SU-DHL-6 (cell line): ENCODE results near the gene SRGAP3.

ENCODE experiments used
- H2AFZ ChIP-seq: fragments of 200-600 bp; sonication (generic); 2 replicates; pipeline ENCODE4 v1.6.1; 2014; ENCODE audit warnings: low read depth, mild to moderate bottlenecking, moderate library complexity, mixed read lengths, antibody characterized with exemption, low read length; ENCODE audit not compliant: severe bottlenecking
- H3F3A ChIP-seq: fragments of 200-600 bp; shearing (Covaris generic); 2 replicates; pipeline ENCODE4 v1.6.0; 2016; ENCODE audit warnings: antibody characterized with exemption, mild to moderate bottlenecking; ENCODE audit not compliant: insufficient read depth
- H3K27ac ChIP-seq: fragments of 200-600 bp; sonication (generic); 2 replicates; pipeline ENCODE4 v1.5.1; 2016; ENCODE audit warnings: low read depth, mild to moderate bottlenecking, low read length, moderate library complexity, mixed read lengths
- H3K27me3 ChIP-seq: fragments of 200-600 bp; sonication (generic), shearing (Covaris generic); 2 replicates; pipeline ENCODE4 v1.6.0; 2014; ENCODE audit warnings: mild to moderate bottlenecking, low read length
- H3K36me3 ChIP-seq: fragments of 200-600 bp; sonication (generic); 2 replicates; pipeline ENCODE4 v1.6.1; 2014; ENCODE audit warnings: mild to moderate bottlenecking, low read length, mixed read lengths
- H3K4me2 ChIP-seq: fragments of 300-600, 200-600 bp; shearing (Covaris generic), sonication (generic); 2 replicates; pipeline ENCODE4 v1.6.0; 2014; ENCODE audit warnings: low read length, low read depth, mild to moderate bottlenecking; ENCODE audit not compliant: poor library complexity, severe bottlenecking
- H3K4me3 ChIP-seq: fragments of 200-600 bp; sonication (generic); 2 replicates; pipeline ENCODE4 v1.5.1; 2014; ENCODE audit warnings: antibody characterized with exemption, low read length, mild to moderate bottlenecking, mixed read lengths; ENCODE audit not compliant: insufficient read depth, poor library complexity, severe bottlenecking
- H3K79me2 ChIP-seq: fragments of 200-600 bp; sonication (generic); 2 replicates; pipeline ENCODE4 v1.6.1; 2014; ENCODE audit warnings: mild to moderate bottlenecking, low read length, moderate library complexity; ENCODE audit not compliant: insufficient read depth
- H3K9ac ChIP-seq: fragments of 200-600 bp; sonication (generic); 2 replicates; pipeline ENCODE4 v1.7.0; 2014; ENCODE audit warnings: mild to moderate bottlenecking, low read length
- H3K9me2 ChIP-seq: fragments of 200-600 bp; sonication (generic); replicated peaks from 2 replicates; pipeline ENCODE4 v1.6.1; 2014; ENCODE audit warnings: low read length; ENCODE audit not compliant: insufficient read depth
- H3K9me3 ChIP-seq: fragments of 200-600 bp; sonication (generic); 2 replicates; pipeline ENCODE4 v1.6.1; 2014; ENCODE audit warnings: low read length, mixed read lengths; ENCODE audit not compliant: insufficient read depth
- H4K20me1 ChIP-seq: fragments of 200-600 bp; sonication (generic); 2 replicates; pipeline ENCODE4 v1.6.1; 2014; ENCODE audit warnings: low read depth, mild to moderate bottlenecking, antibody characterized with exemption, low read length, moderate library complexity, mixed read lengths
- EZH2phosphoT487 ChIP-seq: fragments of 200-600 bp; sonication (generic), shearing (Covaris generic); conservative IDR thresholded peaks from 2 replicates; pipeline ENCODE4 v1.6.1; 2018; ENCODE audit warnings: mild to moderate bottlenecking, antibody characterized with exemption, low read length, moderate library complexity, mixed read lengths
- TF ChIP-seq, protein P1 (sequence below): fragments of 200-600 bp; sonication (generic); IDR thresholded peaks from one replicate; pipeline ENCODE4 v1.5.1; 2017; ENCODE audit warnings: antibody characterized with exemption, mild to moderate bottlenecking, low read length, moderate library complexity; ENCODE audit not compliant: insufficient read depth, poor library complexity, severe bottlenecking

Gene SRGAP3

DNA sequence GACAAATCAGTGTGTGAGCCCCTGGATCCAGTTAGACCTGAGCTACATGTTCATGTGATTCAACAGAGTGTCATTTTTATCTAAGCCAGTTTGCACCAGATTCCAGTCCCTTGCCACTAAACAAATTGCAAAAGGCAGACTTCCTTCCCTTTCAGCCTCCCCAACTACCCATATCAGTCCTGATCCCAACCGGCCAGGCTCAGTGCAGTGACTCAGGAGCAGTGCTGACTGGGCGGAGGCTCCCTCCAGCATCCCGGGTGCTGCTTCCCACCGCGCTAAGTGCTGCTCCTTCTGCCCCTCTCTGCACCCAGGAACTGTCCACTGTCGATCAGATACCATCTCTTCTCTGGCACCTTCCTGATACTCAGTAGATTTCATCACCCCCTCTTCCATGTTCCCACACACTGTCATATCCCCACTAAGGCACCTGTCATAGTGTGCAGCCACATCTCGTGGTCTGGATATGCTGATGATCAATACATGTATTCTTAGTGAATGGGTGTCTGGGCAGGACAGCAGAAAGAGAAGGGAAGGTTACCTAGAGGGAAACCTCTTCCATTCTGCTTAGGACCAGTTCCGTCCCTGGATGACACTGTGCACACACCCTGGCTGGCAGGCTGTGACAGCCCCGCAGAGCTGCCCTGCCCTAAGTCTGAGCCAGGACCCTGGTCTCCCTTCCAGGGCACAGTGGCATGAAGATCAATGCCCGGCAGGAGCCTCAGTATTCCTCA, 177.3 kb downstream of the SRGAP3 start:
- no peaks in the 10 kb centered on the region for H3K27me3 ChIP-seq
- no peaks in the 10 kb centered on the region for H3K9me3 ChIP-seq
- TF ChIP-seq, protein P1, sequence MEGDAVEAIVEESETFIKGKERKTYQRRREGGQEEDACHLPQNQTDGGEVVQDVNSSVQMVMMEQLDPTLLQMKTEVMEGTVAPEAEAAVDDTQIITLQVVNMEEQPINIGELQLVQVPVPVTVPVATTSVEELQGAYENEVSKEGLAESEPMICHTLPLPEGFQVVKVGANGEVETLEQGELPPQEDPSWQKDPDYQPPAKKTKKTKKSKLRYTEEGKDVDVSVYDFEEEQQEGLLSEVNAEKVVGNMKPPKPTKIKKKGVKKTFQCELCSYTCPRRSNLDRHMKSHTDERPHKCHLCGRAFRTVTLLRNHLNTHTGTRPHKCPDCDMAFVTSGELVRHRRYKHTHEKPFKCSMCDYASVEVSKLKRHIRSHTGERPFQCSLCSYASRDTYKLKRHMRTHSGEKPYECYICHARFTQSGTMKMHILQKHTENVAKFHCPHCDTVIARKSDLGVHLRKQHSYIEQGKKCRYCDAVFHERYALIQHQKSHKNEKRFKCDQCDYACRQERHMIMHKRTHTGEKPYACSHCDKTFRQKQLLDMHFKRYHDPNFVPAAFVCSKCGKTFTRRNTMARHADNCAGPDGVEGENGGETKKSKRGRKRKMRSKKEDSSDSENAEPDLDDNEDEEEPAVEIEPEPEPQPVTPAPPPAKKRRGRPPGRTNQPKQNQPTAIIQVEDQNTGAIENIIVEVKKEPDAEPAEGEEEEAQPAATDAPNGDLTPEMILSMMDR, result no peak
- no peak for TF ChIP-seq EZH2phosphoT487
- H3K36me3 ChIP-seq, result no peaks in the 10 kb centered on the region
- H3F3A ChIP-seq, result no peaks in the 10 kb centered on the region
- no peak overlapping the region for H2AFZ ChIP-seq
- H3K9me2 ChIP-seq, result no peaks in the 10 kb centered on the region
- no peak overlapping the region for H3K4me2 ChIP-seq
- H4K20me1 ChIP-seq, result no peaks in the 10 kb centered on the region
- H3K27ac ChIP-seq, result no peak overlapping the region
- H3K4me3 ChIP-seq, result no peak overlapping the region
- H3K79me2 ChIP-seq, result no peaks in the 10 kb centered on the region
- H3K9ac ChIP-seq, result no peak overlapping the region

DNA sequence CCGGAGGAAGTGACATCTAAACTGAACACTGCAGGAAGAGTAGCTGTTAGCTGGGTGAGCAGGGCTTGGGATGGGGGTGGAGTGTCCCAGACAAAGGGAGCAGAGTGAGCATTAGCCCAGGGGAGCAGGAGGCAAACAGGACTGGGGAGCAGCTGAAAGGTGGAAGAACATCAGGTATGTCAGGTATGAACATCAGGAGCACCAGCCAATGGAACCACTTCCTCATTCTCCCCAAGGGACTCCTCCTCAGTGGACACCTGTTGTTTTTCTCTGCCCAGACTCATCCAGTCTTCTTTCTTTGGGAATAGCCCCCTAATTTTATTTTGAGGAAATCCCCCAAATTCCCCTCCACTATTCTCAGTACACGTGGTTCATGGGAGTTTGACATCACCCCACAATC, 178.5 kb downstream of the SRGAP3 start:
- Histone ChIP-seq H3K27ac (no peak overlapping the region), H3K4me2 (no peak overlapping the region)

GRCh38 chr3:9069971-9070370, 179.5 kb downstream of the SRGAP3 start:
- Histone ChIP-seq H3K4me2 (no peak overlapping the region), H3K27me3 (no peaks in the 10 kb centered on the region), H3K4me3 (no peak overlapping the region), H4K20me1 (no peaks in the 10 kb centered on the region), H3F3A (no peaks in the 10 kb centered on the region), H3K9me3 (no peaks in the 10 kb centered on the region), H2AFZ (no peak overlapping the region), H3K36me3 (no peaks in the 10 kb centered on the region), H3K9ac (no peak overlapping the region), H3K9me2 (no peaks in the 10 kb centered on the region), H3K27ac (no peak overlapping the region), H3K79me2 (no peaks in the 10 kb centered on the region)
- TF ChIP-seq EZH2phosphoT487, result no peak
- TF ChIP-seq, protein P1, result no peak

More for the DNA sequence above, 178.5 kb downstream of the SRGAP3 start:
- no peaks in the 10 kb centered on the region for H3K79me2 ChIP-seq
- H2AFZ ChIP-seq, result no peak overlapping the region
- H3K4me3 ChIP-seq, result no peak overlapping the region
- no peak overlapping the region for H3K9ac ChIP-seq
- H3F3A ChIP-seq, result no peaks in the 10 kb centered on the region
- H4K20me1 ChIP-seq, result no peaks in the 10 kb centered on the region
- no peak for TF ChIP-seq EZH2phosphoT487
- TF ChIP-seq, protein P1, result no peak
- H3K27me3 ChIP-seq, result no peaks in the 10 kb centered on the region
- no peaks in the 10 kb centered on the region for H3K9me2 ChIP-seq
- no peaks in the 10 kb centered on the region for H3K9me3 ChIP-seq
- H3K36me3 ChIP-seq, result no peaks in the 10 kb centered on the region
